Lung (tissue), 12 donors: ENCODE data around the gene CCT8. TPM values are rescaled to one million over a fixed set of nuclear protein-coding genes. Genes with fewer than 3 reads are reported as not detected.
"Not testable (repeated sequence)": the region's sequence is repeated elsewhere in the genome, so short reads cannot be mapped to it uniquely, and the experiment has no call there.

Experiments
- ATAC-seq: fragments of 200-7000 bp; cut with Tn5 transposase; one replicate; pipeline ENCODE4 v1.9.1; 2020; ENCODE audit warnings: moderate number of reproducible peaks; ENCODE audit not compliant: insufficient read depth, low FRiP score
- DNase-seq, 3 donors: peaks; one replicate each; pipeline ENCODE4 v3.0.0-alpha.2; 2013 to 2017
- H3K27ac ChIP-seq, 2 donors: one replicate each; pipeline ENCODE4 v1.5.1; 2013; ENCODE audit warnings: mild to moderate bottlenecking in 2 of 2, moderate library complexity in 2 of 2, control low read depth in 1 of 2, inconsistent platforms in 1 of 2, low read depth in 1 of 2, low read length in 1 of 2
- H3K27me3 ChIP-seq, 3 donors: one replicate each; pipeline ENCODE4 v1.5.1; 2013; ENCODE audit warnings: low read length in 2 of 3; ENCODE audit not compliant: control insufficient read depth in 3 of 3, insufficient read depth in 3 of 3
- H3K36me3 ChIP-seq, 4 donors: one replicate each; pipeline ENCODE4 v1.5.1; 2013; ENCODE audit warnings: low read length in 4 of 4, mild to moderate bottlenecking in 1 of 4, moderate library complexity in 1 of 4; ENCODE audit not compliant: control insufficient read depth in 4 of 4, insufficient read depth in 4 of 4
- H3K4me1 ChIP-seq, 5 donors: one replicate each; pipeline ENCODE4 v1.5.1; 2013; ENCODE audit warnings: low read length in 5 of 5, mild to moderate bottlenecking in 2 of 5, moderate library complexity in 1 of 5; ENCODE audit not compliant: control insufficient read depth in 5 of 5, insufficient read depth in 5 of 5
- H3K4me3 ChIP-seq: one replicate; pipeline ENCODE4 v1.5.1; 2013; ENCODE audit warnings: mild to moderate bottlenecking, control low read depth, moderate library complexity
- H3K9ac ChIP-seq, 2 donors: one replicate each; pipeline ENCODE4 v1.5.1; 2013; ENCODE audit warnings: low read length in 2 of 2, control low read depth in 1 of 2; ENCODE audit not compliant: insufficient read depth in 1 of 2
- H3K9me3 ChIP-seq, 4 donors: one replicate each; pipeline ENCODE4 v1.5.1; 2013; ENCODE audit warnings: low read length in 3 of 4, mild to moderate bottlenecking in 1 of 4, moderate library complexity in 1 of 4; ENCODE audit not compliant: control insufficient read depth in 4 of 4, insufficient read depth in 3 of 4
- WGBS, 2 donors: extraction: QIAGEN DNeasy Blood & Tissue Kit; methylation state at CpG; one replicate each; pipeline ENCODE4 v1.1.7; 2013; 5-methylcytosine and 5-hydroxymethylcytosine counted together
- polyA plus RNA-seq, 2 donors: library from polyadenylated mRNA; stranded (reverse); fragments of 200-250 nt; gene quantifications; one replicate each; pipeline ENCODE4 v1.2.1, GENCODE V29; 2013
- total RNA-seq, 2 donors: library from RNA; depleted of rRNA in 1 of 2; stranded (reverse); fragments of >200 nt in 1 of 2; gene quantifications; one replicate each; pipeline ENCODE4 v1.2.1, GENCODE V29; 2014 to 2021
- TF ChIP-seq, protein P1 (sequence below): IDR thresholded peaks from 2 replicates; pipeline ENCODE4 v1.5.1; 2012; ENCODE audit warnings: mild to moderate bottlenecking; ENCODE audit errors: control extremely low read depth, extremely low read depth
- donor health status: control.
- donor health status: control.
- donor health status: Bipolar disorder and iron deficiency.
- donor health status: healthy.
- donor health status: DM: yes; HTN: yes; CAD: no.

The CCT8 gene
- total and polyA plus RNA-seq, 4 donors, result 112 to 131 (median 127) TPM

GRCh38 chr21:29017639-29018237, 55.7 kb downstream of the CCT8 start:
- H3K9ac ChIP-seq, result peak overlapping the region in 1 of 2 donors; percentile 61
- H3K4me1 ChIP-seq, result peaks cover 0 to 14% (median 10%) of the 10 kb centered on the region in 5 donors
- TF ChIP-seq, protein P1, sequence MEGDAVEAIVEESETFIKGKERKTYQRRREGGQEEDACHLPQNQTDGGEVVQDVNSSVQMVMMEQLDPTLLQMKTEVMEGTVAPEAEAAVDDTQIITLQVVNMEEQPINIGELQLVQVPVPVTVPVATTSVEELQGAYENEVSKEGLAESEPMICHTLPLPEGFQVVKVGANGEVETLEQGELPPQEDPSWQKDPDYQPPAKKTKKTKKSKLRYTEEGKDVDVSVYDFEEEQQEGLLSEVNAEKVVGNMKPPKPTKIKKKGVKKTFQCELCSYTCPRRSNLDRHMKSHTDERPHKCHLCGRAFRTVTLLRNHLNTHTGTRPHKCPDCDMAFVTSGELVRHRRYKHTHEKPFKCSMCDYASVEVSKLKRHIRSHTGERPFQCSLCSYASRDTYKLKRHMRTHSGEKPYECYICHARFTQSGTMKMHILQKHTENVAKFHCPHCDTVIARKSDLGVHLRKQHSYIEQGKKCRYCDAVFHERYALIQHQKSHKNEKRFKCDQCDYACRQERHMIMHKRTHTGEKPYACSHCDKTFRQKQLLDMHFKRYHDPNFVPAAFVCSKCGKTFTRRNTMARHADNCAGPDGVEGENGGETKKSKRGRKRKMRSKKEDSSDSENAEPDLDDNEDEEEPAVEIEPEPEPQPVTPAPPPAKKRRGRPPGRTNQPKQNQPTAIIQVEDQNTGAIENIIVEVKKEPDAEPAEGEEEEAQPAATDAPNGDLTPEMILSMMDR, result no peak
- H3K4me3 ChIP-seq, result no peak overlapping the region
- no peak overlapping the region for H3K27ac ChIP-seq
- H3K27me3 ChIP-seq, result no peaks in the 10 kb centered on the region
- H3K36me3 ChIP-seq, result no peaks in the 10 kb centered on the region
- 83 to 85% methylated on average over 6 of the region's 6 CpGs for WGBS, 2 donors
- ATAC-seq, result no peak
- no peak for DNase-seq
- H3K9me3 ChIP-seq, result no peaks in the 10 kb centered on the region

- not testable (repeated sequence) for H3K27me3 ChIP-seq, H3K36me3 ChIP-seq, DNase-seq, H3K9ac ChIP-seq, H3K27ac ChIP-seq, H3K9me3 ChIP-seq, ATAC-seq, H3K4me3 ChIP-seq, H3K4me1 ChIP-seq
- 94 to 97% methylated on average over 12 to 27 of the region's 30 CpGs for WGBS, 2 donors
Measured at GRCh38 chr21:29011236-29011635, 62.2 kb downstream of the CCT8 start.

DNA sequence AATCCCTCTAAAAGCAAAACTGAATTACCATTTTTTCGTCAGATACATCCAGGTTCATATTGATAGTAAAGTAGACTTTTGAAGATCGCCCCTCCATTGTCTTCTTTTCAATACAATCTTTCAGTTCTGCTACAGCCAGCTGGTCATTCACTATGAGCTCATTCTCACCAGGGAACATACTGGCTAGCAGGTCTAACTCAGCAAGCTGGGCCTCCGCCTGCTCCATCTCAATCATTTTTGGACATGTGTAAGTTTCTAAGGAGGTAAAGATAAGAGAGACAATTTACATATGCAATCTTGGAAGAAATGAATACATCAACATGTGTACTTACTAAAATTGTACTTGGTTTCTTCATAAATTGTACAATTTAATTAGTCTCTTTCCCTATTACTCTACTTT, 65.1 kb downstream of the CCT8 start:
- DNase-seq, result no peak

GRCh38 chr21:29007810-29008209, 65.6 kb downstream of the CCT8 start:
- Histone ChIP-seq H3K4me3 (no peak overlapping the region), H3K36me3 (peaks cover 0 to 7% (median 3%) of the 10 kb centered on the region in 4 donors), H3K27me3 (no peaks in the 10 kb centered on the region), H3K4me1 (peaks cover 0 to 2% (median 0%) of the 10 kb centered on the region in 5 donors), H3K27ac (no peak overlapping the region), H3K9me3 (no peaks in the 10 kb centered on the region), H3K9ac (no peak overlapping the region)
- TF ChIP-seq, protein P1, result no peak
- DNase-seq (no peak), ATAC-seq (no peak)
- 84 to 85% methylated on average over 3 of the region's 3 CpGs for WGBS, 2 donors

More for the DNA sequence above, 65.1 kb downstream of the CCT8 start:
- no peak overlapping the region for H3K9ac ChIP-seq
- no peak for ATAC-seq
- TF ChIP-seq, protein P1, result no peak
- peaks cover 0 to 7% (median 3%) of the 10 kb centered on the region in 4 donors for H3K36me3 ChIP-seq
- no peak overlapping the region for H3K27ac ChIP-seq
- H3K27me3 ChIP-seq, result no peaks in the 10 kb centered on the region
- no peak overlapping the region for H3K4me3 ChIP-seq
- H3K4me1 ChIP-seq, result peaks cover 0 to 2% (median 0%) of the 10 kb centered on the region in 5 donors
- WGBS, 2 donors, result 96 to 98% methylated on average over 3 of the region's 3 CpGs
- H3K9me3 ChIP-seq, result no peaks in the 10 kb centered on the region
